ENCODE data around the gene MYO5B.

The MYO5B gene

DNA sequence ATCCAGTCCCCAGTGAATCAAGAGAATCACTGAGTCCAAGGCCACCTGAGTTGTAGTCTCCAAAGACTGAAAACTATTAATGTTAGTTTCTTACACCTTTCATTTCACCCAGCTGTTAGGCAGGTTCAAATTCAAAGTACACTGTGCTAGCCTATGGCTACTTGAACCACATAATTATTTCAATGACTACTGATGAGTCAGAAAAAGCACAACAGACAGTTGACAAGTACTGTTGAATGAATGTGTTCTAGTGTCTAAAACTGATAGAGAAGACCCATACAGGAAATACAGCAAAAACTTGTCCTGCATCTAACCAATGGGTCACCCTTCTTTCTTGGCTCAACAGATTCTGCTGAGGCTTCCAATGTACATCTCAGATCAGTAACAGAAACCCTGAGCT is 160.9 kb downstream of the MYO5B start:
- DNase-seq (ENCODE audit: low spot score in 2 of 2) (no peak), ATAC-seq (replicated peaks; ENCODE audit: extremely low read depth, poor library complexity, severe bottlenecking) (no peak)
- peaks cover 2% of the 10 kb centered on the region for H3K36me3 Mint-ChIP-seq (ENCODE audit: insufficient read depth)
- no peaks in the 10 kb centered on the region for H3K4me1 Mint-ChIP-seq
- H3K27ac Mint-ChIP-seq (ENCODE audit: low read depth), result no peak overlapping the region
- H3K4me3 Mint-ChIP-seq, result no peak overlapping the region
- H3K27me3 Mint-ChIP-seq, result peaks cover 54% of the 10 kb centered on the region
- no peaks in the 10 kb centered on the region for H3K9me3 Mint-ChIP-seq

DNA sequence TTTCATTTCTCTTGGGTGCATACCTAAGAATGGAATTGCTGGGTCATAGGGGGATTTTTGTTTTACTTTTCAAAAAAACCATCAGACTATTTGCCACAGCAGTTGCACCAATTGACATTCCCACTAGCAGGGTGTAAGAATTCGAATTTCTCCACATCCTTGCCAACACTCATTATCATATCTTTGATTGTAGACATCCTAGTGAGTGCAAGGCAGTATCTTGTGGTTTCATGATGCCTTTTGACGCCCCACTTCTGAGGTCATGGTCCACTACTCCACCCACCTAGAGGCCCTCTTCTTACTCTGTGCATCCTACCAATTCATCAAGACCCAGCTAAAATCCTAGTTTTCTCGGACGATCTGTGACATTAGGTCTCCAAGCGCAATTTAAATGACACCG is 161.9 kb downstream of the MYO5B start:
- Mint-ChIP-seq H3K4me3 (no peak overlapping the region), H3K27me3 (peaks cover 62% of the 10 kb centered on the region), H3K27ac (ENCODE audit: low read depth) (no peak overlapping the region), H3K9me3 (no peaks in the 10 kb centered on the region), H3K4me1 (no peaks in the 10 kb centered on the region), H3K36me3 (ENCODE audit: insufficient read depth) (peaks cover 2% of the 10 kb centered on the region)
- DNase-seq (ENCODE audit: low spot score in 2 of 2), result no peak
- ATAC-seq (replicated peaks; ENCODE audit: extremely low read depth, poor library complexity, severe bottlenecking), result no peak

DNA sequence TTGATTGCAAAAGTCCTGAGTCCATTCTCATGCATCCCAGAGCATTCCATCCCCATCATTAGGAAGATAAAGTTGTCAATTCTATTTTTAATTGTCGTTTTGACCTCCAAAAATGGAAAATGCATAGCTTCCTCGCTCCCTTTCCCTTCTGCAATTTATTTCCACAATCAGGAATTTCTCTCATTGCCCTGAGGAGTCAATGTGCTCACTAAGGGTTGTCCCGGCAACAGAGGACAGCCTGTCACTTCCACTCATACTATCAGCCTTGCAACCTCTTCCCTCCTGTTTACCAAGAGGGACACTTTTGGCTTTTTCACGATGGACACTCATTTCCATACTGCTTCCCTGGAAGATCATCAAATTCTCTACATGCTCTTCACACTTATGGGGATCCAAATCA is 164.8 kb downstream of the MYO5B start:
- H3K36me3 Mint-ChIP-seq (ENCODE audit: insufficient read depth), result no peaks in the 10 kb centered on the region
- no peak overlapping the region for H3K4me3 Mint-ChIP-seq
- peaks cover 54% of the 10 kb centered on the region for H3K27me3 Mint-ChIP-seq
- DNase-seq (ENCODE audit: low spot score in 2 of 2) (no peak), ATAC-seq (replicated peaks; ENCODE audit: extremely low read depth, poor library complexity, severe bottlenecking) (no peak)
- no peak overlapping the region for H3K27ac Mint-ChIP-seq (ENCODE audit: low read depth)
- H3K4me1 Mint-ChIP-seq, result no peaks in the 10 kb centered on the region
- H3K9me3 Mint-ChIP-seq, result no peaks in the 10 kb centered on the region

DNA sequence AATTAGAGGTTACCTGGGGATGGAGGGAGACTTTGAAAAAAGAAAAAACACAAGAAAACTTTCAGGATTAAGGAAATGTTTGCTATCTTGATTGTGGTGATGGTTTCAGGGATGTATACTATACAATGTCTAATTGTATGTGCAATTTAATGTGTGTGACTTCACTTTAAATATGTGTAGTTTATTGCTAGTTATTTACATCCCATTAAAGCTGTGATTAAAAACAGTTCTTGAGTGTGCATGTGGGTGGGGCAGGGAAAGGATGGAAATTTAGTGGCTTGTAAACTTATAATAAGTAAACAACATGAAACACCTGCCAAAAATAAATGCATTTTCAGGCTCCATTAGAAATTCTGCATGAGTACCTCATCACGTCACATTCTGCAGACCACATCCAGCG is 167.0 kb downstream of the MYO5B start:
- Mint-ChIP-seq H3K27ac (ENCODE audit: low read depth) (no peak overlapping the region), H3K4me3 (no peak overlapping the region), H3K36me3 (ENCODE audit: insufficient read depth) (no peaks in the 10 kb centered on the region), H3K27me3 (peaks cover 50% of the 10 kb centered on the region), H3K9me3 (no peaks in the 10 kb centered on the region), H3K4me1 (no peaks in the 10 kb centered on the region)
- ATAC-seq (replicated peaks; ENCODE audit: extremely low read depth, poor library complexity, severe bottlenecking) (no peak), DNase-seq (ENCODE audit: low spot score in 2 of 2) (no peak)

DNA sequence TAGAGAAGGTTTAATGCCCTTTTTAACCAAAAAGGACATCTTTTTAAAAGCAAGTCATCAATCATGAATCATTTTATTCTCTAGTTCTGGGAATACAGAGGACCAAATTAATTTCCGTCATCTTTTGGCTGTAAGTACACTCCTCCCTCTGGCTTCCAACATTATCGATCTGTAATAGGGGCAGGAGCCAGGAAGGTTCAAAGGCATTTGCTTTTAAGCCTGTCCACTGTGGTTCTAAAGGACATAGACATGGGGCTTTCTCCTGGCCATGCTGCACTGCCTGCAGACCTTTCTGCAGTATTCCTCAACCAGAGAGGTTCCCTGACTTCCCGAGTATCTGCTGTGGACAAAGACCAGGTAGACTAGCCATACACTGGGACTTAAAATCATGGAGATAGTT is 170.5 kb downstream of the MYO5B start:
- Mint-ChIP-seq H3K27me3 (peaks cover 71% of the 10 kb centered on the region), H3K4me1 (no peaks in the 10 kb centered on the region), H3K27ac (ENCODE audit: low read depth) (no peak overlapping the region), H3K9me3 (no peaks in the 10 kb centered on the region), H3K4me3 (no peak overlapping the region), H3K36me3 (ENCODE audit: insufficient read depth) (no peaks in the 10 kb centered on the region)
- ATAC-seq (replicated peaks; ENCODE audit: extremely low read depth, poor library complexity, severe bottlenecking), result no peak
- no peak for DNase-seq (ENCODE audit: low spot score in 2 of 2)

GRCh38 chr18:50022985-50023384 is 172.0 kb downstream of the MYO5B start:
- Mint-ChIP-seq H3K27me3 (peaks cover 78% of the 10 kb centered on the region), H3K4me3 (no peak overlapping the region), H3K9me3 (no peaks in the 10 kb centered on the region), H3K4me1 (no peaks in the 10 kb centered on the region), H3K36me3 (ENCODE audit: insufficient read depth) (no peaks in the 10 kb centered on the region), H3K27ac (ENCODE audit: low read depth) (no peak overlapping the region)
- no peak for ATAC-seq (replicated peaks; ENCODE audit: extremely low read depth, poor library complexity, severe bottlenecking)
- DNase-seq (ENCODE audit: low spot score in 2 of 2), result no peak

DNA sequence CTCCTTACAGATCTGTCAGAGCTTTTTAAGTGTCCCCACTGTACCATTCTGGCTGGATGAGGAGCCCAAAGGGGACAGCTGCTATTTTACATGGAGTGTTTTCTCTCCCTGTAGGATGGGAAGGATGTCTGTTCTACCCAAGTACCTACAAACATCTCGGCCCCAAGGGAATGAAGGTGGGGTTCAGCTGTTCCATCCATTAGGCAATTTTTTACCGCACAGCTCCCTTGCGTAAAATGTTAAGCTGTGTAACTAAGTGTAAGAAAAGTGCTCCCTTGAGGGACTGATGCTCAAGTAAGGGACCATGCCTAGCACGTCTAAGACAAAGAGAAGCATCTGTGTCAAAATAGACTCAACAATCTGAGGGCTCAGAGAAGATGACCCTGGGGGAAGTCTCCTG is 180.3 kb downstream of the MYO5B start:
- ATAC-seq (replicated peaks; ENCODE audit: extremely low read depth, poor library complexity, severe bottlenecking), result no peak
- H3K9me3 Mint-ChIP-seq, result no peaks in the 10 kb centered on the region
- H3K4me1 Mint-ChIP-seq, result no peaks in the 10 kb centered on the region
- no peak overlapping the region for H3K27ac Mint-ChIP-seq (ENCODE audit: low read depth)
- H3K36me3 Mint-ChIP-seq (ENCODE audit: insufficient read depth), result no peaks in the 10 kb centered on the region
- no peak for DNase-seq (ENCODE audit: low spot score in 2 of 2)
- H3K4me3 Mint-ChIP-seq, result no peak overlapping the region
- H3K27me3 Mint-ChIP-seq, result peaks cover 38% of the 10 kb centered on the region

GRCh38 chr18:50013363-50014138 is 181.4 kb downstream of the MYO5B start:
- H3K36me3 Mint-ChIP-seq (ENCODE audit: insufficient read depth), result no peaks in the 10 kb centered on the region

DNA sequence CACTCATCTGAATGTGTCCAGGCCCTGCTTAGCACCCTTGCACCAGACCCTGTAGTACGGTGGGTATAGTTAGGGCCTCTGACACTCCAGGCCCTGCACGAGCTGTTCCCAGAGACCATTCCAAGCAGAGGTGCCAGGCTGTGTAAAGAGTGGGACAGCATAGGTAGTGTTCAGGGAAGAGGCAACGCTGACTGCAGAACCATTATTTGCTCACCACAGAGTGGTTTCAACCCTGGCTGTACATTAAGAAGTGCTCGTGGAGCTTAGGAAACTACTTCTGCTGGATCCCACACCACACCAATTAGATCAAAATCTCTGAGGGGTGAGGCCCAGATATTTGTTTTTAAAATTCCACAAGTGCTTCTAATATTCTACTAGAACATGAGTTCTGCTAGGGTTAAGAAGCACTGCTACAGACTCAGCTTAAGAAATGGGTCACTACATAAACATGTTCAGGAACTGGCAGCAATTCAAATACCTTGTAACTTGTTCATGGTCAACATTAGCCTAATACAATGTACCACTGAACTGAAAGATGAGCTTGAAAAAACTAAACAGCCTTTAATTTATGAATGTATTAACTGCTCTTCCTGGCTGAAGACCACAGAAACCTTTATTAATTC is 183.0 kb downstream of the MYO5B start:
- DNase-seq (ENCODE audit: low spot score in 2 of 2) (no peak), ATAC-seq (replicated peaks; ENCODE audit: extremely low read depth, poor library complexity, severe bottlenecking) (no peak)
- Mint-ChIP-seq H3K27ac (ENCODE audit: low read depth) (no peak overlapping the region), H3K27me3 (peaks cover 14% of the 10 kb centered on the region), H3K4me1 (no peaks in the 10 kb centered on the region), H3K4me3 (no peak overlapping the region), H3K9me3 (no peaks in the 10 kb centered on the region), H3K36me3 (ENCODE audit: insufficient read depth) (no peaks in the 10 kb centered on the region)

More at GRCh38 chr18:50013363-50014138, 181.4 kb downstream of the MYO5B start:
- Mint-ChIP-seq H3K4me1 (no peaks in the 10 kb centered on the region), H3K4me3 (no peak overlapping the region), H3K27me3 (peaks cover 28% of the 10 kb centered on the region), H3K9me3 (no peaks in the 10 kb centered on the region), H3K27ac (ENCODE audit: low read depth) (no peak overlapping the region)
- DNase-seq (ENCODE audit: low spot score in 2 of 2) (no peak), ATAC-seq (replicated peaks; ENCODE audit: extremely low read depth, poor library complexity, severe bottlenecking) (no peak)

- ATAC-seq (replicated peaks; ENCODE audit: extremely low read depth, poor library complexity, severe bottlenecking) (peak; percentile 73), DNase-seq (ENCODE audit: low spot score in 2 of 2) (no peak)
- H3K27me3 Mint-ChIP-seq, result peaks cover 11% of the 10 kb centered on the region
- H3K4me1 Mint-ChIP-seq, result no peaks in the 10 kb centered on the region
- H3K9me3 Mint-ChIP-seq, result no peaks in the 10 kb centered on the region
- no peaks in the 10 kb centered on the region for H3K36me3 Mint-ChIP-seq (ENCODE audit: insufficient read depth)
- no peak overlapping the region for H3K4me3 Mint-ChIP-seq
- H3K27ac Mint-ChIP-seq (ENCODE audit: low read depth), result no peak overlapping the region
These were observed 185.1 kb downstream of the MYO5B start for GRCh38 chr18:50009773-50010335.

DNA sequence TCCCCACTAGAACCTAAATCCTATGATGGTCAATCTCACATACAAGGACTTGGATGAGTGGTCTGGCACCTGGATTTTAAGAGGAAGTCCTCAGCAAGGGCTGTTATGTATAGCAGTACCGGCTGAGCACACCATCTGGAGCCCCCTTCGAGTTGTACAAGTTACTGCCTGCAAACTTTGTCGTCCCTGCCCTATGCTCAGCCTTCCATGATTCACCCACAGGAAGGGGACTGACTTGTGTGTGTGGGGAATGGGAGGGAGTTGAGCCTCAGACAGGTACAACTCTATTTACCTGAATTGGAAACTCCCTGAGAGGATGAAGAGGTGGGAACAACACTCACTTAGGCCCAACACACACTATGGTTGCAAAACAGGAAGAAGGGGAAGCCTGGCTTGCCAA is 186.6 kb downstream of the MYO5B start:
- no peak for ATAC-seq (replicated peaks; ENCODE audit: extremely low read depth, poor library complexity, severe bottlenecking)

GRCh38 chr18:50006470-50007046 is 188.4 kb downstream of the MYO5B start:
- Mint-ChIP-seq H3K27me3 (peaks cover 23% of the 10 kb centered on the region), H3K36me3 (ENCODE audit: insufficient read depth) (no peaks in the 10 kb centered on the region), H3K9me3 (no peaks in the 10 kb centered on the region), H3K27ac (ENCODE audit: low read depth) (no peak overlapping the region), H3K4me3 (no peak overlapping the region), H3K4me1 (no peaks in the 10 kb centered on the region)
- ATAC-seq (replicated peaks; ENCODE audit: extremely low read depth, poor library complexity, severe bottlenecking), result no peak
- no peak for DNase-seq (ENCODE audit: low spot score in 2 of 2)

More for the DNA sequence above, 186.6 kb downstream of the MYO5B start:
- Mint-ChIP-seq H3K4me1 (no peaks in the 10 kb centered on the region), H3K36me3 (ENCODE audit: insufficient read depth) (no peaks in the 10 kb centered on the region), H3K9me3 (no peaks in the 10 kb centered on the region), H3K27me3 (peaks cover 10% of the 10 kb centered on the region), H3K4me3 (no peak overlapping the region), H3K27ac (ENCODE audit: low read depth) (no peak overlapping the region)
- DNase-seq (ENCODE audit: low spot score in 2 of 2), result no peak

DNA sequence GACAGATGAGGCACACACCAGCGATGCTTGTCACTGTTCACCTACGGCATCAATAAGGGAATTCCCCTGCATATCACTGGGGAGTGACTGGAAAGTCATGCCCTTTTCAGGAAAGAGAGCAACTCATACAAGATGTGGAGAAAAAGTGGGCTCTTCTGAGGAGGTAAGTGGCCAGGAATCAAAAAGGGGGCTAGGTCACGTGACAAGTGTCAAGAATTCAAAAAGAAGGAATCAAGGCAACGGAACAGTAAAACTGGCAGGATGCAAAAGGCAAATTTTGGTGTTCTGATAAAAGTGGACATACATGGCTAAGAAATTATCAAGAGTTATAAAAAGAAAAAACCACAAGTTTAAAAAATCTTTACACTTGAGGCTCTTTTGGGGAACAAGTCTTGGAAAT is 190.9 kb downstream of the MYO5B start:
- Mint-ChIP-seq H3K4me3 (no peak overlapping the region), H3K36me3 (ENCODE audit: insufficient read depth) (no peaks in the 10 kb centered on the region), H3K27me3 (peaks cover 29% of the 10 kb centered on the region), H3K27ac (ENCODE audit: low read depth) (no peak overlapping the region), H3K4me1 (no peaks in the 10 kb centered on the region), H3K9me3 (no peaks in the 10 kb centered on the region)
- ATAC-seq (replicated peaks; ENCODE audit: extremely low read depth, poor library complexity, severe bottlenecking) (no peak), DNase-seq (ENCODE audit: low spot score in 2 of 2) (no peak)
